Neural progenitor cell (in vitro differentiated cells): ENCODE measurements around the gene HBG1.

ENCODE experiments used
- EZH2 ChIP-seq: fragments of 200-600 bp; sonication (generic); IDR thresholded peaks from 2 replicates; pipeline ENCODE4 v1.6.1; 2017; ENCODE audit warnings: antibody characterized with exemption, mild to moderate bottlenecking, moderate library complexity
- EZH2phosphoT487 ChIP-seq: fragments of 200-600 bp; sonication (generic); IDR thresholded peaks from 2 replicates; pipeline ENCODE4 v1.6.1; 2017; ENCODE audit warnings: antibody characterized with exemption
- TF ChIP-seq, protein P1 (sequence below): fragments of 200-600 bp; sonication (generic); IDR thresholded peaks from 2 replicates; pipeline ENCODE4 v1.5.1; 2017; ENCODE audit warnings: antibody characterized with exemption, mild to moderate bottlenecking

DNA sequence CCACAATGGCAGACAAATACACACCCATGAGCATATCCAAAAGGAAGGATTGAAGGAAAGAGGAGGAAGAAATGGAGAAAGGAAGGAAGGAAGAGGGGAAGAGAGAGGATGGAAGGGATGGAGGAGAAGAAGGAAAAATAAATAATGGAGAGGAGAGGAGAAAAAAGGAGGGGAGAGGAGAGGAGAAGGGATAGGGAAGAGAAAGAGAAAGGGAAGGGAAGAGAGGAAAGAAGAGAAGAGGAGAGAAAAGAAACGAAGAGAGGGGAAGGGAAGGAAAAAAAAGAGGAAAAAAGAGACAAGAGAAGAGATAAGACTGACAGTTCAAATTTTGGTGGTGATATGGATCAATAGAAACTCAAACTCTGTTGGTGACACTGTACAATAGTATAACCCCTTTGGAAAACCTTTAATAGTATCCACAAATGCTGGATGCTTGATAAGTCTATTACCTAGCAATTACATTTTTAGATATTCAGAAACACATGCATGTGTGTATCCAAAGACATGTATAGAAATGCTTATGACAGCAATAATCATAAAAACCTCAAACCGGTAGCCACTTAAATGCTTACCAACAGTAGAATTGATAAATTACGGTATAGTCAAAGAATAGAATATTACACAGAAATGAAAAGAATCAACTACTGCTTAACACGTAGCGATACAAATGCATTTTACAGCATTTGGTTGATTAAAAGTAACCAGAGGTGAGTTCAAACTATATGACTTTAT is 14.1 kb downstream of the HBG1 start:
- TF ChIP-seq, protein P1, sequence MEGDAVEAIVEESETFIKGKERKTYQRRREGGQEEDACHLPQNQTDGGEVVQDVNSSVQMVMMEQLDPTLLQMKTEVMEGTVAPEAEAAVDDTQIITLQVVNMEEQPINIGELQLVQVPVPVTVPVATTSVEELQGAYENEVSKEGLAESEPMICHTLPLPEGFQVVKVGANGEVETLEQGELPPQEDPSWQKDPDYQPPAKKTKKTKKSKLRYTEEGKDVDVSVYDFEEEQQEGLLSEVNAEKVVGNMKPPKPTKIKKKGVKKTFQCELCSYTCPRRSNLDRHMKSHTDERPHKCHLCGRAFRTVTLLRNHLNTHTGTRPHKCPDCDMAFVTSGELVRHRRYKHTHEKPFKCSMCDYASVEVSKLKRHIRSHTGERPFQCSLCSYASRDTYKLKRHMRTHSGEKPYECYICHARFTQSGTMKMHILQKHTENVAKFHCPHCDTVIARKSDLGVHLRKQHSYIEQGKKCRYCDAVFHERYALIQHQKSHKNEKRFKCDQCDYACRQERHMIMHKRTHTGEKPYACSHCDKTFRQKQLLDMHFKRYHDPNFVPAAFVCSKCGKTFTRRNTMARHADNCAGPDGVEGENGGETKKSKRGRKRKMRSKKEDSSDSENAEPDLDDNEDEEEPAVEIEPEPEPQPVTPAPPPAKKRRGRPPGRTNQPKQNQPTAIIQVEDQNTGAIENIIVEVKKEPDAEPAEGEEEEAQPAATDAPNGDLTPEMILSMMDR = no peak
- TF ChIP-seq EZH2 (no peak), EZH2phosphoT487 (no peak)
